K562 (cell line): ENCODE data around the gene REEP3. TPM values are rescaled to one million over a fixed set of nuclear protein-coding genes. Genes with fewer than 3 reads are reported as not detected.

Experiments used
- CTCF ChIP-seq, 3 experiments: IDR thresholded peaks in 2 of 3; conservative IDR thresholded peaks in 1 of 3; 2 replicates each; pipeline ENCODE4 v1.5.1; 2011 to 2012; ENCODE audit warnings: low read length in 3 of 3, mild to moderate bottlenecking in 3 of 3, control low read depth in 2 of 3, improper control_type of control experiment in 1 of 3, inconsistent platforms in 1 of 3, low read depth in 1 of 3, mixed read lengths in 1 of 3, moderate library complexity in 1 of 3; ENCODE audit not compliant: insufficient read depth in 2 of 3
- RBFOX2 ChIP-seq: fragments of 200-400 bp; formaldehyde crosslinking; IDR thresholded peaks from 2 replicates; pipeline ENCODE4 v1.6.1; 2017; ENCODE audit warnings: low read depth, mild to moderate bottlenecking, low read length, moderate library complexity
- REST ChIP-seq, 2 experiments: fragments of 450-650 bp; formaldehyde crosslinking in 1 of 2; IDR thresholded peaks; 2 replicates each; pipeline versions ENCODE4 v1.4.0 to v1.6.1; 2014 to 2020; ENCODE audit warnings: mild to moderate bottlenecking in 2 of 2, borderline replicate concordance in 1 of 2, low read depth in 1 of 2
- RREB1 ChIP-seq: fragments of 250-450 bp; sonication (Bioruptor Pico); IDR thresholded peaks from 2 replicates; pipeline ENCODE4 v1.4.0; 2020
- SIN3A ChIP-seq, 2 experiments: fragments of 150-350 bp in 1 of 2; IDR thresholded peaks; 2 replicates each; pipeline ENCODE4 v1.6.1; 2011 to 2016; ENCODE audit warnings: borderline replicate concordance in 2 of 2, low read depth in 2 of 2, low read length in 2 of 2, mild to moderate bottlenecking in 2 of 2, moderate library complexity in 2 of 2; ENCODE audit not compliant: control insufficient read depth in 1 of 2
- SNIP1 ChIP-seq: fragments of 450-650 bp; IDR thresholded peaks from 2 replicates; pipeline ENCODE4 v1.7.1; 2017; ENCODE audit warnings: low read depth, mild to moderate bottlenecking
- TBP ChIP-seq: optimal IDR thresholded peaks from 2 replicates; pipeline ENCODE3; 2011; ENCODE audit warnings: low read depth, low read length, improper control_type of control experiment
- ZNF175 ChIP-seq: fragments of 200-800 bp; sonication (Bioruptor generic); IDR thresholded peaks from 2 replicates; pipeline ENCODE4 v1.6.1; 2016; ENCODE audit warnings: low read depth, mild to moderate bottlenecking, missing genetic modification characterization, missing compliant biosample characterization
- polyA plus RNA-seq, 8 experiments: library from polyadenylated mRNA; depleted of rRNA in 4 of 8; stranded (reverse) in 5 of 8; unstranded in 3 of 8; fragments of >200 nt; fragmentation: Nextera tagmentation in 2 of 8; fragmentation: Illumina TruSeq in 1 of 8; extraction: Ambion mirVana in 2 of 8; extraction: Trizol in 1 of 8; gene quantifications; 2 replicates each; pipeline versions ENCODE4 v1.2.1 to v1.2.3, GENCODE V29; 2011 to 2014; ENCODE audit warnings: inconsistent platforms in 1 of 8, missing spikeins in 1 of 8
- total RNA-seq, 7 experiments: library from RNA; depleted of rRNA in 6 of 7; stranded (reverse); fragments of >200 nt in 6 of 7; fragmentation: Illumina TruSeq in 2 of 7; extraction: Trizol in 2 of 7; gene quantifications; 2 replicates each; pipeline versions ENCODE4 v1.2.1 to v1.2.3, GENCODE V29; 2011 to 2021; ENCODE audit warnings: low replicate concordance in 1 of 7

Gene REEP3
- total and polyA plus RNA-seq, 9 of the 15 experiments (the other 6 are each of a cell fraction or from before 2014, with no cell fraction given): 3.4 to 13.4 (median 9.2) TPM

- TF ChIP-seq RREB1 (CRISPR knock-in tag) (peak; percentile 82), ZNF175 (CRISPR knock-in tag) (peak; percentile 48; the same call in 1 of the 2 replicates), REST (IDR thresholded peaks at IDR 0.05; ENCODE audit: borderline replicate concordance) (peak; percentile 13; the same call in 1 of the 2 replicates), REST (CRISPR knock-in tag; IDR thresholded peaks at IDR 0.05; ENCODE audit: low read depth) (peak; percentile 29; the same call in 1 of the 2 replicates), CTCF (IDR thresholded peaks at IDR 0.05 in 2 of 3, conservative IDR thresholded peaks at IDR 0.05 in 1 of 3; ENCODE audit: insufficient read depth in 2 of 3, low read depth in 1 of 3, low read length in 3 of 3) (0 out of 6 replicates have a peak, but pooled peaks of 1 of the 3 experiments have one; percentile 19), SNIP1 (no peak), TBP (peak; percentile 67), SIN3A (IDR thresholded peaks at IDR 0.05; ENCODE audit: borderline replicate concordance in 2 of 2, control insufficient read depth in 1 of 2, low read depth in 2 of 2, low read length in 2 of 2) (peak in 1 of 2 experiments; percentile 15; a peak in 2 of 4 replicates), RBFOX2 (peak; percentile 94)
Observed at GRCh38 chr10:63630085-63630930, 109.1 kb downstream of the REEP3 start (continued).
